HG03342 (cell line): Measurements from ENCODE around the gene FOXD3.

Experiments used
- ATAC-seq: cut with Tn5 transposase; IDR thresholded peaks from one replicate; pipeline ENCODE4 v1.9.1; 2021; ENCODE audit warnings: mild to moderate bottlenecking, moderate library complexity; ENCODE audit not compliant: unreplicated experiment

FOXD3 gene

GRCh38 chr1:63322114-63322943, at the start of gene FOXD3:
Gene FOXD3 (plus strand): TSS chr1:63322567. CDS start chr1:63323059, 492 bp downstream.
- ATAC-seq, result no peak

- ATAC-seq, result no peak
Observed at GRCh38 chr1:63272811-63273210, 49.6 kb upstream of the FOXD3 start.

GRCh38 chr1:63274371-63274770, 48.0 kb upstream of the FOXD3 start:
- no peak for ATAC-seq

- no peak for ATAC-seq
Observed at GRCh38 chr1:63274979-63275378, 47.4 kb upstream of the FOXD3 start.

- ATAC-seq, result no peak
Observed at GRCh38 chr1:63276624-63277023, 45.7 kb upstream of the FOXD3 start.

- no peak for ATAC-seq
Observed at GRCh38 chr1:63277195-63278192, 44.9 kb upstream of the FOXD3 start.

- no peak for ATAC-seq
Observed at GRCh38 chr1:63281753-63282152, 40.6 kb upstream of the FOXD3 start.

GRCh38 chr1:63289135-63289534, 33.2 kb upstream of the FOXD3 start:
- ATAC-seq, result no peak

GRCh38 chr1:63294803-63295594, 27.4 kb upstream of the FOXD3 start:
- ATAC-seq, result no peak

GRCh38 chr1:63304410-63304809, 18.0 kb upstream of the FOXD3 start:
- ATAC-seq, result no peak

- no peak for ATAC-seq
Observed at GRCh38 chr1:63305043-63305442, 17.3 kb upstream of the FOXD3 start.

GRCh38 chr1:63307196-63307794, 15.1 kb upstream of the FOXD3 start:
- no peak for ATAC-seq

GRCh38 chr1:63316598-63316983, 5.8 kb upstream of the FOXD3 start:
- no peak for ATAC-seq

GRCh38 chr1:63316984-63317816, 5.2 kb upstream of the FOXD3 start:
- ATAC-seq, result peak; percentile 73

- no peak for ATAC-seq
Observed at GRCh38 chr1:63317817-63318152, 4.6 kb upstream of the FOXD3 start.

GRCh38 chr1:63318201-63318979, 4.0 kb upstream of the FOXD3 start:
- no peak for ATAC-seq

- no peak for ATAC-seq
Observed at GRCh38 chr1:63319046-63320021, 3.0 kb upstream of the FOXD3 start.
